Subcutaneous abdominal adipose tissue (tissue), 5 donors: ENCODE measurements around the gene DNHD1.

Experiments
- H3K27ac ChIP-seq: one replicate; pipeline ENCODE4 v1.7.0; 2013; ENCODE audit warnings: low read depth, mild to moderate bottlenecking, inconsistent platforms, low read length, moderate library complexity
- H3K27me3 ChIP-seq, 5 donors: one replicate each; pipeline ENCODE4 v1.7.0; 2013; ENCODE audit warnings: low read length in 5 of 5, inconsistent platforms in 1 of 5; ENCODE audit not compliant: control insufficient read depth in 5 of 5, insufficient read depth in 4 of 5
- H3K36me3 ChIP-seq, 5 donors: one replicate each; pipeline ENCODE4 v1.7.0; 2013; ENCODE audit warnings: low read length in 5 of 5; ENCODE audit not compliant: control insufficient read depth in 5 of 5, insufficient read depth in 5 of 5
- H3K4me1 ChIP-seq, 5 donors: one replicate each; pipeline ENCODE4 v1.7.0; 2013; ENCODE audit warnings: low read length in 5 of 5, mild to moderate bottlenecking in 3 of 5, moderate library complexity in 1 of 5; ENCODE audit not compliant: control insufficient read depth in 5 of 5, insufficient read depth in 5 of 5
- H3K4me3 ChIP-seq, 5 donors: one replicate each; pipeline ENCODE4 v1.7.0; 2013; ENCODE audit warnings: low read length in 5 of 5, low read depth in 1 of 5
- H3K9ac ChIP-seq, 5 donors: one replicate each; pipeline ENCODE4 v1.7.0; 2013; ENCODE audit warnings: low read length in 5 of 5, mild to moderate bottlenecking in 4 of 5, moderate library complexity in 3 of 5
- H3K9me3 ChIP-seq, 5 donors: one replicate each; pipeline ENCODE4 v1.7.0; 2013; ENCODE audit warnings: low read length in 5 of 5; ENCODE audit not compliant: control insufficient read depth in 5 of 5
- donor health status: healthy.
- donor health status: healthy.
- donor health status: healthy.
- donor health status: healthy.
- donor health status: healthy.

The DNHD1 gene

GRCh38 chr11:6578134-6578533 lies 81.1 kb downstream of the DNHD1 start:
- no peak overlapping the region for H3K9ac ChIP-seq
- peaks cover 0 to 6% (median 0%) of the 10 kb centered on the region in 5 donors for H3K36me3 ChIP-seq
- no peak overlapping the region for H3K27ac ChIP-seq
- H3K4me1 ChIP-seq, result peaks cover 3 to 30% (median 11%) of the 10 kb centered on the region in 5 donors
- no peaks in the 10 kb centered on the region for H3K9me3 ChIP-seq
- no peak overlapping the region for H3K4me3 ChIP-seq
- H3K27me3 ChIP-seq, result no peaks in the 10 kb centered on the region

GRCh38 chr11:6579681-6580080 lies 82.6 kb downstream of the DNHD1 start:
- Histone ChIP-seq H3K4me3 (no peak overlapping the region), H3K27me3 (no peaks in the 10 kb centered on the region), H3K27ac (no peak overlapping the region), H3K36me3 (peaks cover 0 to 6% (median 0%) of the 10 kb centered on the region in 5 donors), H3K9me3 (peaks cover 0 to 5% (median 3%) of the 10 kb centered on the region in 5 donors), H3K9ac (no peak overlapping the region), H3K4me1 (peaks cover 3 to 30% (median 11%) of the 10 kb centered on the region in 5 donors)

DNA sequence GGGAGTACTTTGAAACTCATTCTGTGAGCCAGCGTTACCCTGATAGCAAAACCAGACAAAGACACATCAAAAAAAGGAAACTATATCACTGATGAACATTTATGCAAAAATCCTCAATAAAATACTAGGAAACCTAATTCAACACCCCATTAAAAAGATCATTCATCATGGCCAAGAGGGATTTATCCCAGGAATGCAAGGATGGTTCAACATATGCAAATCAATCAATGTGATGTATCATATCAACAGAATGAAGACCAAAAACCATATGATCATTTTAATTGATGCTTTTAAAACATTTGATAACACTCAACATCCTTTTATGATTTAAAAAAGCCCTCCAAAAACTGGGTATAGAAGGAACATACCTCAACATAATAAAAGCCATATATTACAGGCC lies 86.5 kb downstream of the DNHD1 start:
- Histone ChIP-seq H3K27me3 (no peaks in the 10 kb centered on the region), H3K9ac (no peak overlapping the region), H3K9me3 (peaks cover 0 to 5% (median 3%) of the 10 kb centered on the region in 5 donors), H3K4me3 (no peak overlapping the region), H3K27ac (no peak overlapping the region), H3K36me3 (peaks cover 0 to 11% (median 0%) of the 10 kb centered on the region in 5 donors), H3K4me1 (peaks cover 1 to 15% (median 5%) of the 10 kb centered on the region in 5 donors)

DNA sequence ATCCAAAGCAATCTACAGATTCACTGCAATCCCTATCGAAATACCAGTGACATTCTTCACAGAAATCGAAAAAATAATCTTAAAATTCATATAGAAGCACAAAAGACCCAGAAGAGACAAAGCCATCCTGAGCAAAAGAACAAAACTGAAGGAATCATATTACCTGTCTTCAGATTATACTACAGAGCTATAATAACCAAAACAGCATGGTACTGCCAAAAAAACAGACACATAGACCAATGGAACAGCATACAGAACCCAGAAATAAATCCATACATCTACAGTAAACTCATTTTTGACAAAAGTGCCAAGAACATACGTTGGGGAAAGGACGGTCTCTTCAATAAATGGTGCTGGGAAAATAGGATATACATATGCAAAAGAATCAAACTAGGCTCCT lies 87.4 kb downstream of the DNHD1 start:
- no peak overlapping the region for H3K4me3 ChIP-seq
- peaks cover 0 to 11% (median 0%) of the 10 kb centered on the region in 5 donors for H3K36me3 ChIP-seq
- no peaks in the 10 kb centered on the region for H3K27me3 ChIP-seq
- peaks cover 1 to 15% (median 5%) of the 10 kb centered on the region in 5 donors for H3K4me1 ChIP-seq
- H3K9me3 ChIP-seq, result peaks cover 0 to 5% (median 3%) of the 10 kb centered on the region in 5 donors
- no peak overlapping the region for H3K27ac ChIP-seq
- H3K9ac ChIP-seq, result no peak overlapping the region

- Histone ChIP-seq H3K4me1 (peaks cover 1 to 15% (median 5%) of the 10 kb centered on the region in 5 donors), H3K4me3 (peak overlapping the region in 3 of 5 donors; percentile 11 to 30 (median 15)), H3K27ac (no peak overlapping the region), H3K9ac (no peak overlapping the region), H3K9me3 (peaks cover 0 to 5% (median 3%) of the 10 kb centered on the region in 5 donors), H3K27me3 (no peaks in the 10 kb centered on the region), H3K36me3 (peaks cover 0 to 7% (median 1%) of the 10 kb centered on the region in 5 donors)
Observed at GRCh38 chr11:6586434-6587359, 89.6 kb downstream of the DNHD1 start.

DNA sequence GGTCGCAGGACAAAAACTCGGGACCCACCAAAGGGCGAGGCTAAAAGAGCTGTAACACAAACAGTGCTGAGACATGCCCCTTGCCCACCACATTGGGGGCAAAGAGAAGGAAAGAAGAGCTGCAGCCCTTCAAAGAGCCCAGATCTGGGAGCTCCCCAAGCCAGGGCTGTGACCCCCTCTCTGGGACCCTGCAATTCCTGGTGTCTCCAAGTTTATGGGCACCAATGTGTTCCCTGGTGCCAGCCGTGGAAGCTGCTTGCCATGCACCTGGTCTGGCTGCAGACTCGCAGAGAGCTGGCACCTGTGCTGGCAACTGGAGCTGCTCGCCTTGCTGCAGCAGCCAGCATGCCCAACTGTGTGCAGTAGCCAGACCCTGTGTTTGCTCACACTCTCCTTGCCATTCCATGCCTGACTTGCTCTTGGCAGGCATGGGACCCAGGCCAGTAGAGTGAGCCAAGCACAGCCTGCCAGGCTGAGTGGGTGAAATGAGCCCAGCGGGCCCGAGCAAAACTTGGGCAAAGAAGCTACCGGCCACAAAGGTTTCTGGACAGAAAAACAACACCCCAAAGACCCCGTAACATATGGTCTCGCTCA lies 90.4 kb downstream of the DNHD1 start:
- no peak overlapping the region for H3K4me3 ChIP-seq
- no peak overlapping the region for H3K9ac ChIP-seq
- H3K4me1 ChIP-seq, result peaks cover 1 to 15% (median 5%) of the 10 kb centered on the region in 5 donors
- H3K36me3 ChIP-seq, result peaks cover 0 to 15% (median 8%) of the 10 kb centered on the region in 5 donors
- H3K27ac ChIP-seq, result no peak overlapping the region
- H3K9me3 ChIP-seq, result peaks cover 0 to 5% (median 3%) of the 10 kb centered on the region in 5 donors
- H3K27me3 ChIP-seq, result no peaks in the 10 kb centered on the region

GRCh38 chr11:6588018-6588417 lies 90.9 kb downstream of the DNHD1 start:
- H3K27ac ChIP-seq, result no peak overlapping the region
- H3K9me3 ChIP-seq, result peaks cover 0 to 5% (median 3%) of the 10 kb centered on the region in 5 donors
- H3K36me3 ChIP-seq, result peaks cover 0 to 15% (median 9%) of the 10 kb centered on the region in 5 donors
- H3K4me1 ChIP-seq, result peaks cover 1 to 15% (median 5%) of the 10 kb centered on the region in 5 donors
- no peaks in the 10 kb centered on the region for H3K27me3 ChIP-seq
- no peak overlapping the region for H3K4me3 ChIP-seq
- no peak overlapping the region for H3K9ac ChIP-seq

DNA sequence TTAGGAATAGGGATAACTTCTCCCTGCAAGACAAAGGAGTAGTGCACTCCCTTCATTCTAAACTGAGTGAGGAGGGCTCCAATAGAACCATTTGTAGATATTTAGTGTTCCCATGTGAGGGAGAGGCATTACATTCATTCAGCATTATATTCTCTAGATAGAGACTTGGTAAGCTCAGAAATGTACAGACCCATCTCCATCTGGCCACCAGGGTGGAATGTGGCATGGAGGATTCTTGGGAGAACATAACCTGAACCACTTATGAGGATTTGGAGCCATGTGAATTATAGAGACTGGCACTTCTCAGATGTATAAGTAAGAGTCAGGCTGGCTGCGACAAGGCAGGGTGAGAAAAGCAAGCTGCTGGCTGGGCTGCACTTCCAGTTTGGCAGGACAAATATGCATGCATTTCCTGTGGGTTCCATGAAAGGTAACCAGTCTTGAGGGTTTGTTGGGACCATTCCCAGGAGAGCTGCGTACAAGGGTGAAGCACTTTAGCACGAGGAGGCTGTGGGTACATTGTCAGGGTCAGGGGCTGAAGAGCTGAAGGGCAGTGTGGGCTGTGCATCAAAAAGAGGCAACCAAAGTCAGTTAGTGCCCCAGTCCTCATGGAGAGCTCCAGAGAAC lies 97.2 kb downstream of the DNHD1 start:
- H3K27me3 ChIP-seq, result no peaks in the 10 kb centered on the region
- no peak overlapping the region for H3K27ac ChIP-seq
- H3K9ac ChIP-seq, result no peak overlapping the region
- no peak overlapping the region for H3K4me3 ChIP-seq
- H3K4me1 ChIP-seq, result peaks cover 0 to 32% (median 15%) of the 10 kb centered on the region in 5 donors
- H3K36me3 ChIP-seq, result peaks cover 20 to 44% (median 33%) of the 10 kb centered on the region in 5 donors
- no peaks in the 10 kb centered on the region for H3K9me3 ChIP-seq

DNA sequence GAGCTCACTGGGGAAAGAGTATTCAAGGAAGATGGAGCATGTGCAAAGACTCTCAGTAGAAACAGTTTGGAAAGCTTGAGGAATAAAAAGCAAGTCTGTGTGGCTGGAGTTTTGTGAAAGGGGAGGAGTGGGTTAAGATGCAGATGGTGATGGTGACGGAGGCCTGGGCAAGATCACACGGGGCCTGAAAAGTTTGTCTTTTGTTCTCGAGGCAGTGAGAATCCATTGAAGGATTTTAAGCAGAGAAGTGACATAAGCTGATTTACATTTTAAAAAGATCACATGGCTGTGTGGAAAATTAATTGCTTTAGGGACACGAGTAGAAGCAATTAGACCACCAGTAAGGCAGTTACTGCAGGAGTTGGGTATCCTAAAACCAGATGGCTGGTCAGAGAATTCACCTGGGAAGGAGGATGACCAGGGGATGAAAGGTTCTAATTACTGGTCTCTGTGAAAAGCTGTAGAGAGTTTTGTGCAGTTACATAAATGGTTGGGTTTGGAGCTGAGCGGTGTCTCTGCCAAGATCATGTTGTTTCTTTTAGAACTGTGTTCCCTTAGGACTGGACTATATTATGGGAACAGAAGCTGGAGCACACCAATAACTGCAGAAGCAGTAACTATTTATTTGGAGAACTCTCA lies 99.3 kb downstream of the DNHD1 start:
- peaks cover 0 to 32% (median 16%) of the 10 kb centered on the region in 5 donors for H3K4me1 ChIP-seq
- H3K9me3 ChIP-seq, result no peaks in the 10 kb centered on the region
- no peaks in the 10 kb centered on the region for H3K27me3 ChIP-seq
- H3K27ac ChIP-seq, result no peak overlapping the region
- H3K4me3 ChIP-seq, result no peak overlapping the region
- H3K36me3 ChIP-seq, result peaks cover 20 to 65% (median 54%) of the 10 kb centered on the region in 5 donors
- H3K9ac ChIP-seq, result peak overlapping the region in 3 of 5 donors; percentile 2 to 42 (median 13)
